GM13976 (cell line): ENCODE measurements around the gene SRPX2.

ENCODE experiments used
- DNase-seq: peaks from one replicate; pipeline ENCODE4 v3.0.0; 2012; ENCODE audit warnings: low spot score
- in situ Hi-C: fragments of 300-500 bp; cut with MboI; formaldehyde crosslinking; loops from one replicate; pipeline ENCODE4 v1.12.0; 2022; ENCODE audit warnings: low sequenced_read_pairs, mixed read lengths, inconsistent platforms; ENCODE audit not compliant: unreplicated experiment
- TF ChIP-seq, protein P1 (sequence below): IDR thresholded peaks from 2 replicates; pipeline ENCODE4 v1.5.1; 2012; ENCODE audit warnings: borderline replicate concordance, mild to moderate bottlenecking; ENCODE audit not compliant: insufficient read depth; ENCODE audit errors: extremely low read depth, missing control alignments, control extremely low read depth

Gene SRPX2

DNA sequence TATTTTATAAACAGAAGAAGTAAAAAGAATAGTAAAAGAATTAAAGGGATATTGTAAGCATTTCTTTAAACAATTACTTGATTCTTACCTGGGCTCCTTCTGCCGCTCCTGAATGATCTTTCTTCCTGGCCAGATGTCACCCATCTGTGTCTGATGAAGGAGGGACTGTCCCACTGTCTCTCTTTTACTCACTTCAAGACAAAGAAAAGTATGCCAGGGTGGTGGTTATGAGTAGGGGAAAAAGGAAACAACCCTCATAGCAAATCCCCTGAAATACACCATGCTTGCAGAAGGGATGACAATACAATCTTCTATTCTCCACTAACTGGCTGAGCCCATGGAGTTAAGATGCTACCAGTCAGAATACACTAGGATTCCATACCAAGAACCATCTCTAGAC is 56.8 kb downstream of the SRPX2 start:
- TF ChIP-seq, protein P1, sequence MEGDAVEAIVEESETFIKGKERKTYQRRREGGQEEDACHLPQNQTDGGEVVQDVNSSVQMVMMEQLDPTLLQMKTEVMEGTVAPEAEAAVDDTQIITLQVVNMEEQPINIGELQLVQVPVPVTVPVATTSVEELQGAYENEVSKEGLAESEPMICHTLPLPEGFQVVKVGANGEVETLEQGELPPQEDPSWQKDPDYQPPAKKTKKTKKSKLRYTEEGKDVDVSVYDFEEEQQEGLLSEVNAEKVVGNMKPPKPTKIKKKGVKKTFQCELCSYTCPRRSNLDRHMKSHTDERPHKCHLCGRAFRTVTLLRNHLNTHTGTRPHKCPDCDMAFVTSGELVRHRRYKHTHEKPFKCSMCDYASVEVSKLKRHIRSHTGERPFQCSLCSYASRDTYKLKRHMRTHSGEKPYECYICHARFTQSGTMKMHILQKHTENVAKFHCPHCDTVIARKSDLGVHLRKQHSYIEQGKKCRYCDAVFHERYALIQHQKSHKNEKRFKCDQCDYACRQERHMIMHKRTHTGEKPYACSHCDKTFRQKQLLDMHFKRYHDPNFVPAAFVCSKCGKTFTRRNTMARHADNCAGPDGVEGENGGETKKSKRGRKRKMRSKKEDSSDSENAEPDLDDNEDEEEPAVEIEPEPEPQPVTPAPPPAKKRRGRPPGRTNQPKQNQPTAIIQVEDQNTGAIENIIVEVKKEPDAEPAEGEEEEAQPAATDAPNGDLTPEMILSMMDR: no peak
- in situ Hi-C loops: no loop called here
- no peak for DNase-seq

DNA sequence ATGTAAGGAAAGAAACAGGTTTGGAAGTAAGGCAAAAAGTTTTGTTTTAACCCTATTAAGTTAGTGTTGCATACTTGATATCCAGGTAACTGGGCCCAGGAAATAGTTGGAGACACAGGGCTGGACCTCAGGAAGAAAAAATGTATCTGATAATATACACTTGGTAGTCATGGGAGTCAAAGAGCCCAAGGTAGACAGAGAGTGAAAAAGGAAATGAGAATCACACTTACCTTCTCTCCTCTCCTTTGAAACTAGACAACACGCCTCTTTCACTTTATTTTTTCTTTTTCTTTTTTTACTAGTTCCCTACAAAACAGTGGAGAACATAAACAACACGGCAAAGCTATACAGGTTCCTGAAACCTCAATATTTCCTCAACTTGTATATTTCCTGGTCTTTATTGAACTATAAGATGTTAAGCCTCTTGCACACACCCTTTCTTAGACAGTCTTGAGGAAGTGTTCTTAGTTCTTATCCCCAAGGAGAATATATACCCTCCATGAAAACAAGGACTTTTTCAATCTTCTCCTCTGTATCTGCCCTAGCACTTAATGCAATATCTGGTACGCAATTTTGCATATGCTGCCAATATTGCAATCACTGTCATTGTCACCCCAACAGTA is 60.7 kb downstream of the SRPX2 start:
- in situ Hi-C loops: no loop called here
- TF ChIP-seq, protein P1: no peak
- DNase-seq: no peak

DNA sequence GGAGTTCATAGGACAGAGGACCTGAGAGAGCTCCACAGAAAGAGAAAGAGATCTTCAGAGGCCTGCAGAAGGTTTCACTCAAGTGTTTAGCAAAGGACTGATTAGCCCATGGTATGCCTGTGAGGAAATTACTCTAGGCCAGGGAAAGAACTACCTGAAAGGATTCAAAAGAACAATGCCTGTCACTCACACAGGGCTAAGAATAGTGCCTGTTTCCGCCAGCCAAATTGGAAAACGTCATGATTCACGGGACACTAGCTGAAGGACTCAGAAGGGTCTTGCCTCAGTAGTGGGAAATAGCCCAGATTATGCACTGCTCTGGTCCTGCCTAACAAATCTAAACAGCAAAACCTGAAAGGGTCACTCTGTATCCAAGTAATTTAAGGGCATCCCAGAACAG is 66.8 kb downstream of the SRPX2 start:
- TF ChIP-seq, protein P1: no peak
- no peak for DNase-seq
- in situ Hi-C loops: no loop called here

DNA sequence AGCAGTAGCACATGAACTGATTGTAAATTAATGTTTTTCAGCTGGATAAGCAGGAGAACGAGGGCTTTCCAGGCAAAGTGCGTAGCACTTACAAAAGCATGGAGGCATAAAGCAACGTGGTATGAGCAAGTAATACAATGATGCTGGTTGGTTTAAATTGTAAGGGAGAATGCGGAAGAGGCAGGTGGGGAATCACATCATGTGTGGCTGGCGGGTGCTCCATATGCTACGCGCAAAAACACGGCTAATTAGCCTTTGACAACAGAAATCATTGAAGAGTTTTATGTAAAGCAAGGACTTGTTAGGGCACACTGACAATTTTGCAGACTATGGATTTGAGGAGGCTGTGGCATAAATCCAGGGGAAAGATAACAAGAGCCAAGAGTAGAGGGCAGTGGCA is 73.4 kb downstream of the SRPX2 start:
- in situ Hi-C loops: no loop called here
- DNase-seq: no peak
- TF ChIP-seq, protein P1: no peak

DNA sequence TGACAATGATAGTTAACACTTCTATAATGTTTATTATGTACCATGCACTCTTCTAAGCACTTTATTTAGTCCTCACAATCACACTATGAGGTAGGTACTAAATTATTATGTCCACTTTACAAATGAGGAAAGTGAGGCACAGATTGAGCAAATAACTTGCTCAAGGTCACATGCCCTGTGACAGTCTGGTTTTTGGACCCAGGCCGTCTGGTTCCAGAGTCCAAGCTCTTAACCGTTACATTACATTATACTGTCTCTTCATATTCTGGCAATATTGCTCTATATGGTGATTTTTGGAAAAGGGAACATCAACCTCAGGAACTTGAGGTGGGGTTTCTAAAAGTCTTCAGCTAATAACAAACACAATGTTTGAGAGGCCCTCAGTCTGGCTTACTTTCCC is 75.1 kb downstream of the SRPX2 start:
- no peak for DNase-seq
- in situ Hi-C loops: no loop called here
- TF ChIP-seq, protein P1: no peak

DNA sequence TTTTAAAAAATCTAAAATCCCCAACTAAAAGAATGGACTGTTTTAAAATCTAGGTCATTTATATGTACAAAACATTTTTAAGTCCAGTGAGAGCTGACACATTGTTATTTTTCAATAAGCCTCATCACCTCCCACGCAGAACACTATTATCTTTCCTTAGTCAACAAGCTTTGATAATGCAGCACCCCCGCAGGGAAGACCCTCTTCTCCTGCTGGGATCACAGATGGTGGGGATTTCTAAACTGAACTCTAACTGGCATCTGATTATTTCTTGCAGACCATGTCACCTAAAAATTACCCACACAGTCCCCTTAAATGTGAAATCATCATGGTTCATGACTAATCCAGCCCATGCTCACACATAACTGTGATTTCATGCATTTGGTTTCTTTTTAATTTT is 76.3 kb downstream of the SRPX2 start:
- TF ChIP-seq, protein P1: no peak
- no peak for DNase-seq
- in situ Hi-C loops: no loop called here
